ENCODE measurements around the gene KLHL14.
"Not testable (repeated sequence)": the region's sequence is repeated elsewhere in the genome, so short reads cannot be mapped to it uniquely, and the experiment has no call there.

The KLHL14 gene, protein sequence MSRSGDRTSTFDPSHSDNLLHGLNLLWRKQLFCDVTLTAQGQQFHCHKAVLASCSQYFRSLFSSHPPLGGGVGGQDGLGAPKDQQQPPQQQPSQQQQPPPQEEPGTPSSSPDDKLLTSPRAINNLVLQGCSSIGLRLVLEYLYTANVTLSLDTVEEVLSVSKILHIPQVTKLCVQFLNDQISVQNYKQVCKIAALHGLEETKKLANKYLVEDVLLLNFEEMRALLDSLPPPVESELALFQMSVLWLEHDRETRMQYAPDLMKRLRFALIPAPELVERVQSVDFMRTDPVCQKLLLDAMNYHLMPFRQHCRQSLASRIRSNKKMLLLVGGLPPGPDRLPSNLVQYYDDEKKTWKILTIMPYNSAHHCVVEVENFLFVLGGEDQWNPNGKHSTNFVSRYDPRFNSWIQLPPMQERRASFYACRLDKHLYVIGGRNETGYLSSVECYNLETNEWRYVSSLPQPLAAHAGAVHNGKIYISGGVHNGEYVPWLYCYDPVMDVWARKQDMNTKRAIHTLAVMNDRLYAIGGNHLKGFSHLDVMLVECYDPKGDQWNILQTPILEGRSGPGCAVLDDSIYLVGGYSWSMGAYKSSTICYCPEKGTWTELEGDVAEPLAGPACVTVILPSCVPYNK

DNA sequence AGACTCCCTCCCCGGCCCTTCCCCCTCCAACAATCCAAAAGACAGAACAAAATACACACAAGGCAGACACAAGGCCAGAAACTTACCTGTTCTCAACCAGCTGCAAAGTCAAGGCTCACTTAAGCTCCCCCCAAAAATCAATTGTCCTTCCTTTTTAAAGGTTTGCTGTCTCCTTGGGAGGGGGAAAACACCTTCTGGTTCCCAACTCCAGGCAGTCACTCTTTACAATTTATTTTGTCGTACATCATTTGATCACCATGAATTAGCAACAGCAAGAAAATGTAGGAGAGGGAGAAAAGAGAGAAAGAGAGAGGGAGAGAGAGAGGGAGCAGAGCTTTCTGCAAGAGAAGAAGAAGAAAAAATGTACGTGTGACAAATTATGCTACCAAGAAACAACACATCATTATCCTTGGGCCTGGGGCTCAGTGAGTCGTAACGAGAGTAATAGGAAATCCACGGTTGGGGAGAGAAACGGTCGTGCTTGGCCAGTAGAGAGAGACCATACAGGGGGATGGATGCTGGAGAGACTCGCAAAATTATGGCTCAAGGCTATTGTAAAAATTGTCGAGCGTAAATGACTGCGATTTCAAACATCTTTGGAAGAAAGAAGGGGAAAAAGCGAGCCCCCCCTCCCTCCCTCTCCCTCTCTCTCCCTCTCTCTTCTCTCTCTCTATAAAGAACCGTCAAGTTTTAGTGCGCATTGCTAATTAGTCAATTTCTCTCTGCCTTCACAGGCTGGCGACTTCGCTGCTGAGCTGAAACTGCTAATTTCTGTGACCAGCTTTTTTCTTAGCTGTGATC is at the start of gene KLHL14:
KLHL14 (minus strand) TSS at position 443 of the 801 bp plus-strand sequence. CDS start 2,432 bp downstream, outside the sequence.
- no peak for DNase-seq (ENCODE audit: low spot score)

DNA sequence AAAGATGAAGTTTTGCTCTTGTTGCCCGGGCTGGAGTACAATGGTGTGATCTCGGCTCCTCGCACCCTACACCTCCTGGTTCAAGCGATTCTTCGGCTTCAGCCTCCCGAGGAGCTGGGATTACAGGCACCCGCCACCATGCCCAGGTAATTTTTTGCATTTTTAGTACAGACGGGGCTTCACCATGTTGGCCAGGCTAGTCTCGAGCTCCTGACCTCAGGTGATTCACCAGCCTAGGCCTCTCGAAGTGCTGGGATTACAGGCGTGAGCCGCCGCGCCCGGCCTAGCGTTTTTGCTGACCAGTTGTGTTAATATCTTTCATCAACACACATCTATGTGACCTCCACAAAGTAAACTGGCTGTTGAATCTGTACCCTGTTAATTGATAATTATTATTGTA is 49.4 kb upstream of the KLHL14 start:
- no peak for DNase-seq (ENCODE audit: low spot score)

DNA sequence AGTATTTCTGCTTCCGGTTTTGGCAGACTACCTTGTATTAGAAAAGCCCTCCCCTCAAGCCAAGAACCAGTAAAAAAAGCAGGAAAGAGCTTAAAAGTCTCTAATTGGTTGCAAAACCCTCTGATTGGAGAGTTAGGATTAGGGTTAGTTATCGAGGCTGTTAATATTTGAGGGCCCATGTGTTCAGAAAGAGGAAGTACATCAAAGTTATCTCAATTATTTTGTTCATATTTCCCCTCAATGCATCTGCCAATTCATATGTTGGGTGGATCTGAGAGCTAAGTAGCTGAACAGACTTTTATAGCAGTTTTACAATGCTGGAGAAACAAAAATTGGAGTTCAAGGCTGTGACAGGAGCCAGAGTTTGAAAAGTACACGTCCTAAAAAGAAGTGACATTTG is 43.1 kb upstream of the KLHL14 start:
- DNase-seq (ENCODE audit: low spot score) = no peak

DNA sequence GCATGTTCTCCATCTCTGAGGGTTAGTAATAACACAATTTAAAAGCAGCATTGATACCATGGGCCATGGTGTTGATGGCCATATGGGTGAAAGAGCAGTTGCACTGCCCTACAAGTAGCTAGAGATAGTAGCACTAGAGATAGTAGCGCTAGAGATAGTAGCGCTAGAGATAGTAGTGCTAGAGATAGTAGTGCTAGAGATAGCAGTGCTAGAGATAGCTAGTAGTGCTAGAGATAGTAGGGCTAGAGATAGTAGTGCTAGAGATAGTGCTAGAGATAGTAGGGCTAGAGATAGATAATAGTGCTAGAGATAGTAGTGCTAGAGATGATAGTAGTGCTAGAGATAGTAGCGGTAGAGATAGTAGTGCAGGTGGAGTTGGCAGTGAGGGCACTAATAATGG is 39.5 kb upstream of the KLHL14 start:
- DNase-seq (ENCODE audit: low spot score) = no peak

DNA sequence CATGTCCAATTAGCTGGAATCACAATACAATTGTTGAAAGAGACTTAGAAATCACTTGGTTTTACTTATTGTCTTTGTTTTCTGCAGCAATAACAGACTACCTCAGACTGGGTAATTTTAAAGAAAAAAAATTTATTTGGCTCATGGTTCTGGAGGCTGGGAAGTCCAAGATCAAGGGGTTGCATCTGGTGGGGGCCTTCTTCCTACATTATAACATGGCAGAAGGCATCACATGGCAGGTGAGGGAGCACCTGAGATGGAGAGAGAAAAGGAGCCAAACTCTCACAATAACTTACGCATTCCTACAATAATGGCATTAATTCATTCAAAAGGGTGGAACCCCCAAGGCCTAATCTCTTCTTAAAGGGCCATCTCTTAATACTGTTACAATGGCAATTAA is 37.5 kb upstream of the KLHL14 start:
- no peak for DNase-seq (ENCODE audit: low spot score)

DNA sequence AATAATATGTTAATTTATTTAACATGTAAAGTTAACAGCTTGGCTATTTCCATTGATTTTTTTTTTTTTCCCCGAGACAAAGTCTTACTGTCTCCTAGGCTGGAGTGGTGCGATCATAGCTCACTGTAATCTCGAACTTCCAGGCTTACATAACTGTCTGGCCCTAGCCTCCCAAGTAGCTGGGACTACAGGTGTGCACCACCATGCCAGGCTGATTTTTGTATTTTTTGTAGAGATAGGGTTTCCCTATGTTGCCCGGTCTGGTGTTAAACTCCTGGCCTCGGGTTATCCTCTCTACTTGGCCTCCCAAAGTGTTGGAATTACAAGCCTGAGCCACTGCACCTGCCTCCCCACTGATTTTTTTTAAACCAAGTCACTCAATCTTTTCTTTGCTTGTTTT is 32.5 kb upstream of the KLHL14 start:
- DNase-seq (ENCODE audit: low spot score) = no peak

DNA sequence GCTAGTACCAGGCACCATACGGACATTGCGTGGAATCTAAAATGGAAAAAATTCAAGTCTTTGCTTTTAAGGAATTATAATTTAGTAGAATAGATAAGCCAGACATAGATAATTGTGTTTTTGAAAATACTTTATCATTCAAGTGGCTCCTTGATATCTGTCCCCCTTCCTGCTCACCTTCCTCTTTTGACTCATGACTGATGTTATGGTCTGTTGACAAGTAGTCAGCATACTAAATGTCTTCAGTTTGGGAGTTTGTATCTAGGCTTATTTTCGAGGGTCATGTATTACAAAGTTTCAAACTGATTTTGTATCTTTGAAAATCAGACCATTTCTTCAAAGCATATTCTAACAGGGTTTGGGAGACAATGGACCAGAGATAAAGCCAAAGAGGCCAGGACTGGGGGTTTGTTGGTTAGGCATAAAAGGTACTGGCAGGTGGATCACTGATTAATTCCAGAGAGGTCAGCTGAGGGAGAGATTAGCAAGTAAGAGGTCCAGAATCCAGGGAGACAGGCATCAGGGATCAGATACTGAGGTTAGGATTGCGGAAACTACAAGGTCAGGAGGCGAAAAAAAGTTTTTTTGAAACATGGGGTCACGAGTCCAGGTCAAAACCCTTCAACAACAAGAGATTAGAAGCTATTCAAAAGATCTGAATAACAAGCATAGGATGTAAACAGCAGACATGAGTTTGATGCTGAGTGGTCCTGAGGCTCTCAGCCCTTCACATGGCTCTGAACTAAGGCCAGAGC is 31.5 kb upstream of the KLHL14 start:
- DNase-seq (ENCODE audit: low spot score) = no peak

DNA sequence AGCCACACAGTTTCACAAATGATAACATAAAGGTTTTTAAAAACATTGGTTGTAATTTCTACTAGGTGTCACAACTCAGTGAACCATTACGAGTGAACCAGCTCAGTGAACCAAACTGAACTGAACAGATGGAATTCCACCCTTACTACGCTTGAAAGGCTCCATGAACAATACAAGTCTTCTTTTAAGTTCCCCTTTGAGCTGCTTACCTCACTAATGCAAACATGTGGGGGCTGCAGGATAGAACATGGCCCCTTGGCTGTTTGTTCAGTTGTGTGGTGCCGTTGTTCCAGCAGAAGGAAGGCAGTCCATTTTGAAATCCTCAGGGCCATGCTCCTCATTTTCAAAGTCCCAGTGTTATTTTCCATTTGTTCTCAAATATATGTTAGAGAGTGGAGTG is 30.7 kb upstream of the KLHL14 start:
- DNase-seq (ENCODE audit: low spot score) = no peak

DNA sequence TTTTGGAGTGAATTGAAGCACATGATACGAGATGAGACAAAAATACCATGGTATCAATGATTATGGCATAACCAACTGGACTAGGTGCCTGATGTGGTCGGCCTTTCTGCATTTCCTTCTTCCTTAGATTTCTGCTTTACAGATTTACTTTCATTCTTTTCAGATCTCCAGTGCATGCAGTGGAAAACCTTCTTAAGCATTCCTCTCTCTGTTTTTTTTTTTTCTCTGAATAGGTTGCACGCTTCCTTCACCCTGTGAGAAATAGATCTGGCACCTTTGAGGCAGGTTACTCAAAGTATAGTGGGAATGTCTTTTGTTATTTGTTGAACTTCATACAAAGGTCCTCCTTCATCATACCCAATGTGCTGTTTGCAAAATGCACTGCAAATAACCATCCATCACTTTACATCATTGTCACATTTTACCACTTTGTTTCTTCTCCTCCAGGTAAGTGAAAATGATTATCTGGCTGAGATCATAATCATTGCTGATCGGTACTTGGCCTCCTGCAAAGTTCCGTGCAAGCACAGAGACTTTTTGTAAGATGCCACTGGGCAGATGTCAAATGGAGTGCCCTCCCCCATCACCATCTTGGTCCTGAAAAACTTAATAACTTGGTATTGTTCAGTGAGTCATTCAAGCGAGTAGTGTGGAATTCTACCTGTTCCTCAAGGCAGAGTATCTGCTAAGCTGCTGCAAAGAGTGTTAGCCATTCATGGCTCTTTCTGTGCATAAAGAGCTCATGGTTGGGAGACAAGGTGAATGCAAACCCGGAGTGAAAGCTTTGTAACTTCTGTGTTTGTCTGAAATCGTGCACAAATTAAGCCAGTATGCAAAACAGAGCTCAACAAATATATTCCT is 30.0 kb upstream of the KLHL14 start:
- no peak for DNase-seq (ENCODE audit: low spot score)

DNA sequence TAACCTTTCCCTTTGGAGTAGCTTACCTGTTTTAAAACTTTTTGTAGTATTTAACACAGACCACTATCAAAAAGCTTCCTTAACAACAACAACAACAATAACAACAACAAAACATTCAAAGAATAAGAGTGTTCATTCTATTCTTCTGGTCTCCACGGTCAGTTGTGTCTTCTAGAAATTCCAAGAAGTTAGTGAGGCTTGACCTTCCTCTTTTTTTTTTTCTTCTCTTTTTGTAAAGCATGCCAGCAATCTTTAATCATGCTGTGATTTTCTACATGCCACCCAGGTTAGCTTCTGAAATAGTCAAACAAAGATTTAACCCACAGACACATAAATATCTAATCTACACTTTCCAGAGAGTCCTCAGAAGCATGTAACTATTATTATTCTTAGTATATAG is 28.4 kb upstream of the KLHL14 start:
- no peak for DNase-seq (ENCODE audit: low spot score)

DNA sequence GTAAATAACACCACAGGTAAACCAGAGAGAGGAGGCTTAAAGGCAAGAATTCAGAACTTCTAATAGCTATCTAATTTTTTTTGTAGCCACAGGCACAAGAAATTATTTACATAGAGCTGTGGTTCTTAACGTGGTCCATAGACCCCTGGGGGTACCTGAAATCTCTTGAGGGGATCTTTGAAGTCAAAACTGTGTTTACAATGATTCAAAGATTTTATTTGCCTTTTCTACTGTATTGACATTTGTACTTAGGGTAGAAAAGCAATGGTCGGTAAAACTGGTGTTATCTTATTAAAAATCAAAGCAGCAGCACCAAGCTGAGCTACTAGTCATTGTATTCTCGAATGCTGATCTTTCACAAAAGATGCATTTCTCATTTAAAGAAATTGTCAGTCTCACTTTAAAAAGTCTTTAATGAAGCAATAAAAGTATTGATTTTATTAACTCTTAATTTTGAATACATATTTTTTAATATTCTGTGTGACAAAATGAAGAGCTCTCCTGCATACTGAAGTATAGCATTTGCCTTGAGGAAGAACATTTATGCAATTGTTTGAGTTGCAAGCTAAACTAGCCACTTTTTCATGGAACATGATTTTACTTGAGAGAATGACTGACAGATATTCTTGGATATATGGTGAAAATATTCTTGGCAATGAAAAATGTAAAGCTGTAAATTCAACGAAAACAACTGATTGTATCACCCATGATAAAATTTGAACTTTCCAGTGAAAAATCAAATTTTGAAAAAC is 25.6 kb upstream of the KLHL14 start:
- DNase-seq (ENCODE audit: low spot score) = no peak

DNA sequence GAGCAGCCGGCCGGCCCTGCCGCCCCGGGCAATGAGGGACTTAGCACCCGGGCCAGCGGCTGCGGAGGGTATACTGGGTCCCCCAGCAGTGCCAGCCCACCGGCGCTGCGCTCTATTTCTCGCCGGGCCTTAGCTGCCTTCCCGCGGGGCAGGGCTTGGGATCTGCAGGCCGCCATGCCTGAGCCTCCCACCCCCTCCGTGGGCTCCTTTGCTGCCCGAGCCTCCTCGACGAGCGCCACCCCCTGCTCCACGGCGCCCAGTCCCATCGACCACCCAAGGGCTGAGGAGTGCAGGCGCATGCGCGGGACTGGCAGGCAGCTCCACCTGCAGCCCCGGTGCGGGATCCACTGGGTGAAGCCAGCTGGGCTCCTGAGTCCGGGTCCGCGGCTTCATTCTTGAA is 21.8 kb upstream of the KLHL14 start:
- DNase-seq (ENCODE audit: low spot score) = not testable (repeated sequence)

DNA sequence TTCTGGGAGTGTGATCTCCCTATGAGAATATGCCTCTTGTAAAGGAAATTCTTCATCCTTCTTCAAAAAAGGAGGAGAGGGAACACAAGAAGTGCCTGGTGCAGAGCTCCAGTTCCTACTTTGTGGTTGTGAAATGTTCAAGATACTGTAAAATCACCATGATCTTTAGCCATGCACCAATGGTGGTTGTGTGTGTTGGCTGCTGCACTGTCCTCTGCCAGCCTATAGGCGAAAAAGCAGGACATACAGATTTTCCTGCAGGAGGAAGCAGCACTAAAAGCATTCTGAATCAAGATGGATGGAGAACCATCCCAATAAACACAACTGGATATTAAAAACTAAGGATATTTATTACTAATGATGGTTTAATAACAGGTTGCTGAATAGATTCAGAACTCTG is 6.2 kb upstream of the KLHL14 start:
- no peak for DNase-seq (ENCODE audit: low spot score)

DNA sequence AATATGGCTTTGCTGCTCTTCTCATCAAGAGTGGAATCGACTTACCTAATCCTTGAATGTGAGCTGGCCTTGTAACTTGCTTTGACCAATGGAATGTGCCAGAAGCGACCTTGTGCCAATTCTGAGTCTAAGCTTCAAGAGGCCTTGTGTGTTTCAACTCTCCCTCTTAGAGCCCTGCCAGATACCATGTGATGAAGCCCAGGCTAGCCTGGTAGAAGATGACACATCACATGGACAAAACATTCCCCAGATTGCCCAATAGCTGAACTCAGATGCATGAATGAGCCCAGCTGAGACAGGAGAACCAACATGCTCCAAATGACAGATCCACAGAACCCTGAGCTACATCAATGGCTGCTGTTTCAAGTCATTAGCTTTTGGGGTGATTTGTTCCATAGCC is 4.2 kb upstream of the KLHL14 start:
- DNase-seq (ENCODE audit: low spot score) = no peak

DNA sequence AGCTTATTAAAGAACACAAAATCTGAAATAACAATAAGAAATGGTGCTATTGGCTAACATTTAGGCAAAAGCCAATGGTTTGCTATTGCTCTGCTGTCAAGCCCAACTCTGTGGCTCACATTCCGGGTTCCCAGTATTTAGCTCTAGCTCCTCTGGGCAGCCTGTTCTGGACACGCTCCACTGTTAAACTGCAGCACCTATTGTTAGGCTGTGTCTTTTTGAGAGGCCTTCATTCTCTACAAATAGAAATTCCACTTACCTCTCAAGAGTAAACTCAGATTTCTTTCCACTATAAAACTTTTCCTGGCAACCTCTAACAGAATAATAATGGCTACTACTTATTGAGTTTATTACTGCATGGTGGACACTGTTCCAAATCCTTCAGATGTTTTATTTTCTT is 3.7 kb upstream of the KLHL14 start:
- DNase-seq (ENCODE audit: low spot score) = no peak

DNA sequence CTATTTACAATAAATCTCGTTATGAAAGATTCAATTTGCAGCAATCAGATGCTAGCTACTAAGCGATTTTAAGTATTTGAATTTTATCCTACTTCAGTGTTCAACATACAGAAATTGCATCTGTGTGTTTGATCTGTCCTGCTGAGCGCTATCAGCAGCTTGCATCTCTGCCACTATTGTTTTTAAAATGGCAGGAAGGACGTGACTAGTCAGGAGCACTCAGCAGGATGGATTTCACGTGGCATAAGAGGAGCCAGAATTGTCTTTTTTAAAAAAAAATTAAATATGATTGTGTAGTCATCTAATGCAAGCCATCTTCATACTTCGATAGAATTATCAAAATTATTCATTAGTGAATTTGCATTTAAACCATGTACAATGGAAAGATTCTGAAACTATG is 2.8 kb upstream of the KLHL14 start:
- DNase-seq (ENCODE audit: low spot score) = no peak

DNA sequence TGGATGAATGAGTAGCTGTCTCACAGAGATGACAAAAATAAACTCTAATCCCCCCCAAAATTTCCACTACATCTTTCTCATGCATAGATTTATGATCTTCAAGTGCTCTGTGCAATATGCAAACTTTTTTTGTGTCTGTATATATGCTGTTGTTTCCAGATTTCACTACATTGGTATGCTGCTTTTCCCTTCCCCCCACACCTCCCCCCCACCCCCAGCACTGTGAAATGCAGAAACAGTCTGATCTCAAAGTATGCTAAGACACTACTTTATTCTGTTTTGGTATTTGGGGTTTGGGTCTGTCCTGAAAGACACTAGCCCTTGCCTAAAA is 524 bp upstream of the KLHL14 start:
- no peak for DNase-seq (ENCODE audit: low spot score)

DNA sequence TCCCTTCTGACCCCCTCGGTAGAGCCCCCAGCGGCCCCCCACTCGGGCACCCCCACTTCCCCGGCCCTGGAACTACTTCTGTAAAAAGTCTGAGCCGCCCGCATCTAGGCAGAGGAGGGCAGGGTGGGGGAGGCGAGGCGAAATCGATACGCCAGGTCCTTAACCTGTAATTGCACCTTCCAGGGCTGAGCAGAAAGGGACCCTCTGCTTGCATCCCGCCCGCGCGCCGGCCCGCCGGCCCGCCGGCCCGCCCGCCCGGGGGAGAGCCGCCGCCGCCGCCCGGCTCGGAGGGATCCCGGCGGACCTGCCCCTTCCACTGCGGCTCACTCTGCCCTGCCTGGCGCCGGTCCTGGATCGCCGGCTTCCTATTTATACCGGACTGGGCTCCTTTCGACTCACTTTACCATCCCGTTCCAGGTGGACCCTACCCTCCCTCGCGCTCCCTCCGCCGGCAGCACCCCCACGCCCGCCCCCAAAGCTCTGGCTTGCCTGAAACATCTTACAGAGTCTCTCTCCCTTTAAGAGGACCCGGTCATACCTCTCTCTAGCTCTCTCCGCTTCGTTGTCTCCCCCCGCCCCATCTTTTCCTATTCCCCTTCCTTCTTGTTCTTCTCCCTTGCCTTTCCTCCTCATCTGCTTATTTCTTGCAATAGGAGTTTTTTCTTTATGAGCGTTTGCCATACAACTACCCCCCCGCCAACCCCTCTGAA is 797 bp downstream of the KLHL14 start:
- no peak for DNase-seq (ENCODE audit: low spot score)

DNA sequence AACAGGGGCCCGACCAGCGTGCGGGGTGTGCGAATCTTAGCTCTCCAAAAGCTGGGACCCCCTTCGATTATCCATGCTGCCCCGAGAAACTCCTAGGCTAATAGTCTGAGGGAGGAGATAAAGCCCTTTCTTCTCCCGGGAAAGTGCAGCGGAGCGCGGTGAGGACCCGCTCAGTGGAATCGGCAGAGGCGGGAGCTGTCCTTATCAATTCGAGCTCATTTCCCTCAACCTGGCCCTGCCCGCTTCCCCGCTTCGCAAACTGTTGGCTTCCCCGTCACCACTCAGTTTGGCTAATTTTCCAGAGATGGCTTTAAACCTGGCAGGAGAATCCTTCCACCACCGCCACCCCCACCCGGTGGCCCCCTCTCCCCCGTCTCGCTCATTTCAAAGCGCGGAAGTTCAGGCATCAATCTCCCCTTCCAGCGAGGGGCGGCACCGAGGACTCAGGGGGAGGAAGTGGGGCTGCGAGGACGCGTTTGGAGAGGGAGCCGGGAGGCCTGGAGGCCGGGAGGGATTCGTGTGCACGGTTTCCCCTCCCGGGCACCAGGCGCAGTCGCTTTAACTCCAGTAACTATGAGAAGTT is 1.6 kb downstream of the KLHL14 start:
- no peak for DNase-seq (ENCODE audit: low spot score)

Data from cerebellar cortex (tissue), 1 donor.